Lung (tissue), 12 donors: ENCODE measurements around the gene MPV17. TPM values are rescaled to one million over a fixed set of nuclear protein-coding genes. Genes with fewer than 3 reads are reported as not detected.

Source experiments
- ATAC-seq: fragments of 200-7000 bp; cut with Tn5 transposase; one replicate; pipeline ENCODE4 v1.9.1; 2020; ENCODE audit warnings: moderate number of reproducible peaks; ENCODE audit not compliant: insufficient read depth, low FRiP score
- DNase-seq, 3 donors: peaks; one replicate each; pipeline ENCODE4 v3.0.0-alpha.2; 2013 to 2017
- H3K27ac ChIP-seq, 2 donors: one replicate each; pipeline ENCODE4 v1.5.1; 2013; ENCODE audit warnings: mild to moderate bottlenecking in 2 of 2, moderate library complexity in 2 of 2, control low read depth in 1 of 2, inconsistent platforms in 1 of 2, low read depth in 1 of 2, low read length in 1 of 2
- H3K27me3 ChIP-seq, 3 donors: one replicate each; pipeline ENCODE4 v1.5.1; 2013; ENCODE audit warnings: low read length in 2 of 3; ENCODE audit not compliant: control insufficient read depth in 3 of 3, insufficient read depth in 3 of 3
- H3K36me3 ChIP-seq, 4 donors: one replicate each; pipeline ENCODE4 v1.5.1; 2013; ENCODE audit warnings: low read length in 4 of 4, mild to moderate bottlenecking in 1 of 4, moderate library complexity in 1 of 4; ENCODE audit not compliant: control insufficient read depth in 4 of 4, insufficient read depth in 4 of 4
- H3K4me1 ChIP-seq, 5 donors: one replicate each; pipeline ENCODE4 v1.5.1; 2013; ENCODE audit warnings: low read length in 5 of 5, mild to moderate bottlenecking in 2 of 5, moderate library complexity in 1 of 5; ENCODE audit not compliant: control insufficient read depth in 5 of 5, insufficient read depth in 5 of 5
- H3K4me3 ChIP-seq: one replicate; pipeline ENCODE4 v1.5.1; 2013; ENCODE audit warnings: mild to moderate bottlenecking, control low read depth, moderate library complexity
- H3K9ac ChIP-seq, 2 donors: one replicate each; pipeline ENCODE4 v1.5.1; 2013; ENCODE audit warnings: low read length in 2 of 2, control low read depth in 1 of 2; ENCODE audit not compliant: insufficient read depth in 1 of 2
- H3K9me3 ChIP-seq, 4 donors: one replicate each; pipeline ENCODE4 v1.5.1; 2013; ENCODE audit warnings: low read length in 3 of 4, mild to moderate bottlenecking in 1 of 4, moderate library complexity in 1 of 4; ENCODE audit not compliant: control insufficient read depth in 4 of 4, insufficient read depth in 3 of 4
- WGBS, 2 donors: extraction: QIAGEN DNeasy Blood & Tissue Kit; methylation state at CpG; one replicate each; pipeline ENCODE4 v1.1.7; 2013; 5-methylcytosine and 5-hydroxymethylcytosine counted together
- polyA plus RNA-seq, 2 donors: library from polyadenylated mRNA; stranded (reverse); fragments of 200-250 nt; gene quantifications; one replicate each; pipeline ENCODE4 v1.2.1, GENCODE V29; 2013
- total RNA-seq, 2 donors: library from RNA; depleted of rRNA in 1 of 2; stranded (reverse); fragments of >200 nt in 1 of 2; gene quantifications; one replicate each; pipeline ENCODE4 v1.2.1, GENCODE V29; 2014 to 2021
- TF ChIP-seq, protein P1 (sequence below): IDR thresholded peaks from 2 replicates; pipeline ENCODE4 v1.5.1; 2012; ENCODE audit warnings: mild to moderate bottlenecking; ENCODE audit errors: control extremely low read depth, extremely low read depth
- donor health status: control.
- donor health status: control.
- donor health status: Bipolar disorder and iron deficiency.
- donor health status: healthy.
- donor health status: DM: yes; HTN: yes; CAD: no.

Gene MPV17
- total and polyA plus RNA-seq, 4 donors = 42.1 to 224 (median 98.7) TPM

DNA sequence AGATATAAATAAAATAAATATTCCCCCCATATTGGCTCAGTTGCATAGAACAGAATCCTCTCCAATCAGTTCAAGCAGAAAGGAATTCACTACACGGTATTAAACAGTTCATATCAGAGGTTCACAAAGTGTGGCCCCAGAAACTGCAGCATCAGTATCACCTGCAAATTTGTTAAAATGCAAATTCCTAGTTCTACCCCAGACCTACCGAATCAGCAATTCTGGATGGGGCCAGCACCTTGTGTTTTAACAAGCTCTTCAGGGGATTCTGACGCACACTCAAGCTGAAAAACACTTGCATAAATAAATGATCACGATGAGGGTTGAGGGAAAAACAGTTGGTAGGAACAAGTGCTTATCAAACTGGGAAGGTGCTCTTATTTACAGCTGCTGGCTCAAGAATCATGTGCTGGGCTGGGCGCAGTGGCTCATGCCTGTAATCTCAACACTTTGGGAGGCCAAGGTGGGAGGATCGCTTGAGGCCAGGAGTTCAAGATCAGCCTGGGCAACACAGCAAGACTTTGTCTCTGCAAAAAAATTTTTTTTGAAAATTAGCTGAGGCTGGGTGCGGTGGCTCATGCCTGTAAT is 27.3 kb upstream of the MPV17 start:
- no peak for DNase-seq
- no peak overlapping the region for H3K27ac ChIP-seq
- no peak for ATAC-seq
- no peak overlapping the region for H3K4me3 ChIP-seq
- WGBS, 2 donors = 86 to 91% methylated on average over 7 of the region's 7 CpGs
- H3K9ac ChIP-seq = no peak overlapping the region
- H3K27me3 ChIP-seq = no peaks in the 10 kb centered on the region
- H3K4me1 ChIP-seq = peaks cover 0 to 4% (median 0%) of the 10 kb centered on the region in 5 donors
- H3K36me3 ChIP-seq = peaks cover 0 to 5% (median 0%) of the 10 kb centered on the region in 4 donors
- no peaks in the 10 kb centered on the region for H3K9me3 ChIP-seq
- TF ChIP-seq, protein P1, sequence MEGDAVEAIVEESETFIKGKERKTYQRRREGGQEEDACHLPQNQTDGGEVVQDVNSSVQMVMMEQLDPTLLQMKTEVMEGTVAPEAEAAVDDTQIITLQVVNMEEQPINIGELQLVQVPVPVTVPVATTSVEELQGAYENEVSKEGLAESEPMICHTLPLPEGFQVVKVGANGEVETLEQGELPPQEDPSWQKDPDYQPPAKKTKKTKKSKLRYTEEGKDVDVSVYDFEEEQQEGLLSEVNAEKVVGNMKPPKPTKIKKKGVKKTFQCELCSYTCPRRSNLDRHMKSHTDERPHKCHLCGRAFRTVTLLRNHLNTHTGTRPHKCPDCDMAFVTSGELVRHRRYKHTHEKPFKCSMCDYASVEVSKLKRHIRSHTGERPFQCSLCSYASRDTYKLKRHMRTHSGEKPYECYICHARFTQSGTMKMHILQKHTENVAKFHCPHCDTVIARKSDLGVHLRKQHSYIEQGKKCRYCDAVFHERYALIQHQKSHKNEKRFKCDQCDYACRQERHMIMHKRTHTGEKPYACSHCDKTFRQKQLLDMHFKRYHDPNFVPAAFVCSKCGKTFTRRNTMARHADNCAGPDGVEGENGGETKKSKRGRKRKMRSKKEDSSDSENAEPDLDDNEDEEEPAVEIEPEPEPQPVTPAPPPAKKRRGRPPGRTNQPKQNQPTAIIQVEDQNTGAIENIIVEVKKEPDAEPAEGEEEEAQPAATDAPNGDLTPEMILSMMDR = no peak

DNA sequence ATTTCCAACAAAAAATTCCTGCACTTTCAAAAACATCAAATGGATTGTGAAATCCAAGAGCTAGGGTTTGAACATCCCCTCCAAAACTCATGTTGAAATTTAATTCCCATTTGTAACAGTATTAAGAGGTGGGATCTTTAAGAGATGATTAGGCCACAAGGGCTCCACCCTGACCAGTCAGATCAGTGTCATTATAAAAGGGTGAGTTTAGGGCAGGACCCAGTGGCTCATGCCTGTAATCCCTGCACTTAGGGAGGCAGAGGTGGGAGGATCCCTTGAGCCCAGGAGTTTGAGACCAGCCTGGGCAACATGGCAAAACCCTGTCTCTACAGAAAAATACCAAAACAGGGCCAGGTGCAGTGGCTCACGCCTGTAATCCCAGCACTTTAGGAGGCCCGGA is 24.7 kb upstream of the MPV17 start:
- TF ChIP-seq, protein P1 = no peak
- Histone ChIP-seq H3K36me3 (peaks cover 0 to 2% (median 1%) of the 10 kb centered on the region in 4 donors), H3K4me3 (no peak overlapping the region), H3K27ac (no peak overlapping the region), H3K4me1 (peaks cover 0 to 3% (median 0%) of the 10 kb centered on the region in 5 donors), H3K9ac (no peak overlapping the region), H3K27me3 (no peaks in the 10 kb centered on the region), H3K9me3 (no peaks in the 10 kb centered on the region)
- DNase-seq = no peak
- WGBS, 2 donors = 94 to 95% methylated on average over 2 of the region's 2 CpGs
- no peak for ATAC-seq

DNA sequence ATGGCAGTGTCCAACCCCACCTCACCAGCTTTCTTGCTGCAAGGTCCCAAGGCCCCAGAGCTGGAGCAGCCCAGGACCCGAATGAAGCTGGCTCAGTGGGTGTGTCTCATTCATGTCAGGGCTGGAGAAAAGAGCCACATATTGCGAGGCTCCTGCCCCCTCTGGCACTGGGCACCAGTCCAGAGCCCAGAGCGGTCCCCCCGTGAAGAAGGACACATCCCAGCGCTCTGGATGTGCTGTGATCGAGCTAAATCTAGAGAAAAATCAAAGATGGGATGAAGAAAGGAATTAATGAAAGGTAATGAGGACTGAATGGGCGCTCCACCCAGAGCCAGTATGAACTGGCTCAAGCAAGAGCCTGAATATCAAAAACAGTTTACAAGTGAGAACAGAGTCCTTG is 13.3 kb upstream of the MPV17 start:
- Histone ChIP-seq H3K36me3 (peaks cover 28 to 52% (median 36%) of the 10 kb centered on the region in 4 donors), H3K9me3 (no peaks in the 10 kb centered on the region), H3K27me3 (no peaks in the 10 kb centered on the region), H3K4me1 (no peaks in the 10 kb centered on the region), H3K4me3 (no peak overlapping the region), H3K9ac (no peak overlapping the region), H3K27ac (no peak overlapping the region)
- WGBS, 2 donors = 95 to 96% methylated on average over 7 of the region's 7 CpGs
- no peak for ATAC-seq
- TF ChIP-seq, protein P1 = no peak
- DNase-seq = no peak

DNA sequence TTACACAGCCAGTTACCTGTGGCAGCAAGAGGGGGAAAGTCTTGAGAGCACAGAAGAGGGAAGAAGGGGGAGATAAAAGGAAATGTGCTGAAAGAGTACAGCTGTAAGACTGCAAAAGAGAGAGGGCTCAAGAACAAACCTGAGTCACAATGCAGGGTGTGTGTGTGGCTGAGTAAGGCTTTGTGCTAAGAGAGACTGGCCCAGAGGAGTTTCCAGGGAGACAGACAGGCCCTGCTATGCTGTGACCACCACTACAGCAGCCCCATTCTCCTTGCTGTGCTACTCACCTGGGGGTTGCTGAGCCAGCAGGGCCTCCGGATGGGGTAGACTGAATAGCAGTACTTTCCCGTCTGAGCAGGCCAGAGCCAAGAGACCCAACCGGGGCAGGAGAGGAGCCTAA is 12.4 kb upstream of the MPV17 start:
- H3K4me1 ChIP-seq = no peaks in the 10 kb centered on the region
- H3K9me3 ChIP-seq = no peaks in the 10 kb centered on the region
- H3K36me3 ChIP-seq = peaks cover 30 to 55% (median 36%) of the 10 kb centered on the region in 4 donors
- H3K27ac ChIP-seq = no peak overlapping the region
- ATAC-seq (no peak), DNase-seq (no peak)
- no peak overlapping the region for H3K9ac ChIP-seq
- H3K27me3 ChIP-seq = no peaks in the 10 kb centered on the region
- H3K4me3 ChIP-seq = no peak overlapping the region
- TF ChIP-seq, protein P1 = no peak
- 85 to 90% methylated on average over 3 of the region's 3 CpGs for WGBS, 2 donors
